Endothelial cell of umbilical vein (primary cell): ENCODE results near the gene ALK.

Experiments used
- CTCF ChIP-seq, 2 donors: IDR thresholded peaks; 1 replicate in 1 of 2; 2 replicates in 1 of 2; pipeline ENCODE4 v1.5.1; 2011; ENCODE audit warnings: low read length in 2 of 2, mild to moderate bottlenecking in 2 of 2, moderate library complexity in 2 of 2, control low read depth in 1 of 2, inconsistent platforms in 1 of 2, low read depth in 1 of 2; ENCODE audit not compliant: insufficient read depth in 1 of 2; ENCODE audit errors: extremely low read depth in 1 of 2
- MAX ChIP-seq: IDR thresholded peaks from 2 replicates; pipeline ENCODE4 v1.6.1; 2011; ENCODE audit not compliant: insufficient read depth, insufficient read length
- POLR2A ChIP-seq: IDR thresholded peaks from 2 replicates; pipeline ENCODE4 v1.6.1; 2012; ENCODE audit warnings: low read depth, mild to moderate bottlenecking, control low read depth, low read length
- POLR2AphosphoS5 ChIP-seq: IDR thresholded peaks from 2 replicates; pipeline ENCODE4 v1.6.1; 2012; ENCODE audit warnings: low read depth, mild to moderate bottlenecking, control low read depth, low read length, moderate library complexity; ENCODE audit not compliant: insufficient read depth

DNA sequence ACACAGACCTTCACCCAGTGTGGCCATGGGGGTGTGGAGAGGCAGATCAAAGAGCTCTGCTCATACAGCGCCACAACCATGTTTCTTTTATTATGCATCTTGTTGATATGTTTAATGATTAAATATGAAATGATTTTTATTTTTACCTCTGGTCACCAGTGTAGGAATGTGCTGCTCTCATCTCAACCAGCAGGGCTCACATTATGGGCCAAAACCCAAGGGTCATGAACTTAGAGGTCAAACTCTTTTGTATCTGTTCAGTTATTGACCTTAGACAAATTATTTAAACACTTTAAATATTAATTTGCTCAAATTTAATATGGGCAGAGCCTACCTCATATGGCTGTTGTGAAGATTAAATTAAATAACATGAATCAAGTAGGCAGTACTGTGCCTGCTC, 386.2 kb downstream of the ALK start:
- TF ChIP-seq POLR2AphosphoS5 (no peak), CTCF (IDR thresholded peaks at IDR 0.05; ENCODE audit: extremely low read depth in 1 of 2, insufficient read depth in 1 of 2, low read depth in 1 of 2, low read length in 2 of 2) (no peak), POLR2A (no peak), MAX (no peak)
